Measurements from ENCODE around the gene RAB15.

RAB15 gene

DNA sequence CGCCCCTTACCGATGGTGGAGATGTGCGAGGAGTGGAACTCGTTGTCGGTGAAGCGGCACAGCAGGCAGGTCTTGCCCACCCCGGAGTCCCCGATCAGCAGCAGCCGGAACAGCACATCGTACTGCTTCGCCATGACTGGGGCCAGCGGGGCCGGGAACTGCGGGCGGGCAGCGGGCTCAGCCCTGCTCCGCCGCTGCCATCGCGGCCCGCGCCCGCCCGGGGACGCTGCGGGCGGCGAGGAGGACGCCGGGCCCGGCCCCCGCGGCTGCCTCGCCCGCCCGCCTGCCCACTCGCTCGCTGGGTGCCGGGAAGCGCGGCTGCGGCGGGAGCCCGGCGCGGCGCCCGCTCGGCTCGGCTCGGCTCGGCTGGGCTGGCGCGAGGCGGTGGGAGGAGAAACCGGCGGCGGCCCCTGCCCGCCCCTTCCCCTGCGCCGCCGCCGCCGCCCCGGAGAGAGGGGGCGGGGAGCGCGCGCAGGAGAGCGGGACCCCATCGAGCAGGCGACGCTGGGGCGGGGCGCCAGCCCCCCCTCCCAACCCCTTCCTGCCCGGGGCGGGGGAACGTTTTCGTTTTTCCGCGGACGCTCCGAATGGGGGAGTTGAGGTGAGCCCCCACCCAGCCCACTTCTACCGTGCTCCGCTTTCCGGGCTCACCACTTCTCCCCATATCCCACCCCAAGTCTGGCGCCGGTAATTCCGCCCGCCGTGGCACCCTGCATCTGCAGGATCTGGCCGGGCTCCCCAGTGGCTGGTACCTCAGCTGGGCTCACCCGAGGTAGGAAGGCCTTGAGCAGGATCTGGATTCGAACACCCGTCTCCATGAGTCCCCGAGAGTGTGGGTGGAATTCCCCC, at the start of gene RAB15:
RAB15 (minus strand) TSS at position 394 of the 849 bp plus-strand sequence; CDS start at position 134, 260 bp downstream.
- DNase-seq (ENCODE audit: low read depth, low spot score) = no peak

- DNase-seq (ENCODE audit: low read depth, low spot score) = peak; percentile 15
Measured at GRCh38 chr14:65019944-65020566, 47.9 kb upstream of the RAB15 start.

GRCh38 chr14:65016471-65016870, 44.3 kb upstream of the RAB15 start:
- no peak for DNase-seq (ENCODE audit: low read depth, low spot score)

DNA sequence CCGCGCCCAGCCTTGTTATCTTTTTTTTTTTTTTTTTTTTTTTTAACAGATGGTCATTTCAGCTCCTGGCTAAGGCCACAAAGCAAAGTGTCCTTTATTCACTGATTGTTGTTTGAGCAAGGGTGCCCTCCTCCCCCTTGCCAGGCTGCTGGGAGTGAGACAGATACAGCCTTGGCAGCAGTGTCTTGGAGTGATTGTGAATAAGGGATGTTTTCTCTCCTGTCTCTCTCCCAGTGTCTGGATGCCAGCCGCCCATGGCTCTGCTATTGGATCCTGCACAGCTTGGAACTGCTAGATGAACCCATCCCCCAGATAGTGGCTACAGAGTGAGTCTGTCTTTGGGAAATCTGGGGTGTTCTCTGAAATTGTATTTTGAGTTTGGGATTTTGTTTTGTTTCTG, 43.3 kb upstream of the RAB15 start:
- DNase-seq (ENCODE audit: low read depth, low spot score) = no peak

GRCh38 chr14:65012353-65012752, 40.2 kb upstream of the RAB15 start:
- no peak for DNase-seq (ENCODE audit: low read depth, low spot score)

DNA sequence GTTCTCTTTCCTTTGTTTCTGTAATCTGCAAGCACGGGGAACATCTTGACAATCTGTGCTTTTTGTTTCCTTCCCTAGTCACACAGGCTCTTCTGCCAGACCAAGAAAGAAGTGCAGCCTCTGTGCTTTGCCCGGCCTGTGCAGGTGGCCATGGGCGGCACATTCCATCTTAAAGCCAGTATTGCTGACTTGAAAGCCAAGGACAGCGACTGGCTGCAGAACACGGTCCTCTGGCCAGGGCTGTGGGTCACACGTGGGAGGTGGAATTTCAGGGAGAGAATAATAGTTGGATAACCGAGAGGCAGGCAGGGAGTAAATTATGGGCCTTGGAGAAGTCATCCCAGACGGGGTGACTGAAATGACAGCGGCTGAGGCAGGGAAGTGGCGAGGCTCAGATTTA, 39.4 kb upstream of the RAB15 start:
- DNase-seq (ENCODE audit: low read depth, low spot score) = no peak

DNA sequence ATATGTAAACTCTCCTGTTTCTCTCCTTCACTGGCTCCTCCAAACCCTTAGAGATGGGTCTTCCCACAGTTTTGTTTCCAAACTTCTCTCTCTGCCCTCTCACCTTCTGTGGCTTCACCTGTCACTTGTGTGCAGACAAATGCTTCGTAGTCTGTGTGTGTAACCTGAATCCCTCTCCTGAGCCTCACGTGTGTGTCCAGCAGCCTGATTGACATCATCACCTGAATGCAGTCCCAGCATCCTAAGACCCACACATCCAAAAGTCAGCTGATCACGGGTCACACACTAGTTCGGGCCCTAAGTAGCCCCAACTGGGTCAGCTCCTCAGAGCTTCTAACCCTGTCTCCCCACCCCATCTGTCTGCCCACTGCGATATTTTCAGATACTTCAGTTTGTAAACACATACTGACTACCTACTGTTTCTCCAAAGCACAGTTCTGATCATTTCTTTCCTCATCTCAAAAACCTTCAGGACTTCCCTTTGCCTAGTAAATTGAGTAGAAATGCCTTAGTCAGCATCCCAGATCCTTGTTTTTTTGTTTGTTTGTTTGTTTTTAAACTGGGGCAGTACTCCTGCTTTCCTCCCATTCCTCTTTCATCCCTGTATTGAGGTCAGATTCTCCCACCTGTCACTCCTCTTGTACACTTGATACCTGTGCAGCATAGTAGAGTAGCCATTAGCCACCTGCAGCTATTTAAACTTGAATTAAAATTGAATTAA, 38.2 kb upstream of the RAB15 start:
- no peak for DNase-seq (ENCODE audit: low read depth, low spot score)

GRCh38 chr14:65007202-65007601, 35.1 kb upstream of the RAB15 start:
- no peak for DNase-seq (ENCODE audit: low read depth, low spot score)

- no peak for DNase-seq (ENCODE audit: low read depth, low spot score)
Measured at GRCh38 chr14:65006261-65006721, 34.2 kb upstream of the RAB15 start.

DNA sequence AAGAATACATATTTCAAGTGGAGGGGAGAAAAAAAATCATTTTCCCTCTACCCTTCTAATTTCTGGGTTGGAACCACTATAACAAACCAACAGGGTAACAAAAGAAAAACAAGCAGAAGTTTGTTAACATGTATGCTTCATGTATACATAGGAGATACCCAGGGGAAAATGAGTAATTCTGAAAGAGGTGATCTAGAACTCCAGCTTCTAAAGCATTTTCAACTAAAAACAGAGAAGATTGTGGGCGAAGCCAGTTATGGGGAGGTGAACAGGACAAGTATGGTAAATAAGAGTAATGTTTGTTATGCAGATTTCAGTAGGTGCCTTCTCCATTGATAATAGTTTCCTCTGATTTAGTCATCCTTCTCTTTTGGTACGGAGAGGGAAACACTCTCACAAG, 31.3 kb upstream of the RAB15 start:
- no peak for DNase-seq (ENCODE audit: low read depth, low spot score)

DNA sequence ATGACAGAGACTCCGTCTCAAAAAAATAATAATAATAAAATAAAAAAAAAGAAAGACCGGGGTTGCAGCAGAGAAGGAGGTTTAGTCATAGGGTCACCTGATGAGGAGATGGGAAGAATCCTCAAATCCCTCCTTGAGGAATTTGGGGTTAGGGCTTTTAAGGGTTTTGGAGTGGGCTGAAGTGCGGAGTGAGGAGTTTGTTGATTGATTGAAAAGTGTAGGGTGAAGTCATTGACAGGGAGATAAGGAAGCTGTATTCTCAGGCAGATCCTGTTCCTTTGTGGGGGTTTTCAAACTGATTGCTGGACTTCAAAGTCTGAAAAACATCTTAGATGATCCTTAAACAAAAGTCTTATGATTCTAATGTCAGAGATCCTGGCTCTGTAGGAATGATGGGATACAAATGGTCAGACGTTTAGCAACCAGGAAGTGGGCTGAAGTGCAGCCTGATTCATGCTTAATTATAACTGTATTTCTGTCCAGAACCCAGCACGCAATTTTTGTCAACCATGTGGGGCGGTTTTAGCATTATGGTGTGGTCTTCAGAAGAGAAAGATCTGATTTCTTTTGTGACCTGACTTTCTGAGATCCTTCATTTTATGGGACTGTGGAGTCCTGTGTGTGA, 30.6 kb upstream of the RAB15 start:
- no peak for DNase-seq (ENCODE audit: low read depth, low spot score)

DNA sequence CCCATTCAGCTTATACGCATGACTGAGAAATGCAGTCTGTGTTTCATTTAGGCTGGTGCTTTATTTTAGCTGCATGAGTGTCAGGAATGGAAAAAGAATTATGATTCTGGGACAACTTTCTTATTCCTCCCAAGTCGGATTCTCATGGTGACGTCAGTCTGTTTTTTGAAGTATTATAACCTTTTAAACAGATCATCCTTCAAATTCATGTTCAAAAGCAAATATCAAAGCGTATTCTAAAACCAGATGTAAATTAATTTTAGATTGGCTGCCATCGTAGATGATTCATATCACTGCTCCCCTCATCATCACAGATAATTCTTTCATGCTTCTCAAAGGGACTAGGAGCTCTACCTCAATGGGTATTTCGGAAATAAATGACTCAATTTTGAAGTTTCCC, 29.6 kb upstream of the RAB15 start:
- no peak for DNase-seq (ENCODE audit: low read depth, low spot score)

DNA sequence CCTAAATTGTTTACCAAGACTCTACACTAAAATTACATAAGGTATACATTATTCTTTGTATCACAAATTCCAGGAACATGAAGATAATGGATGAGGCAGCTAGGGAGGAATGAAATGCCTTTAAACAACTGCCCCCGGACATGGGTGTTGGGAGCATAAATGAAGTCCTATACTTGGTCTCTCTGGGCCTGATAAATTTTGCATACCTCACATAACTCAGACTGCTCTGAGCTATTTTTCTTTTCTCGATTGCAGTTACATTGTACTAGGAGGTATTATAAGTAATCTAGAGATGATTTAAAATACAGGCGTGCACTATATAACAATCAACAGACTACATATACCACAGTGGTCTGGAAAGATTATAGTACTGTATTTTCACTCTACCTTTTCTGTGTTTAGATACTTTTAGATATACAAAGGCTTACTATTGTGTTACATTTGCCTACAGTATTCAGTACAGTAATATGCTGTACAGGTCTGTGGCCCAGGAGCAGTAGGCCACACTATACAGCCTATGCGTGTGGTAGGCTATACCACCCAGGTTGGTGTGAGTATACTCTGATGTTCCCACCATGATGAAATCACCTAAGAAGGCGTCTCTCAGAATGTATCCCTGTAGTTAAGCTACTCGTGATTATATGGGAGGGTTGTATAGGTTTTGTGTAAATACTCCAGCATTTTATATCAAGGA, 28.9 kb upstream of the RAB15 start:
- DNase-seq (ENCODE audit: low read depth, low spot score) = no peak

DNA sequence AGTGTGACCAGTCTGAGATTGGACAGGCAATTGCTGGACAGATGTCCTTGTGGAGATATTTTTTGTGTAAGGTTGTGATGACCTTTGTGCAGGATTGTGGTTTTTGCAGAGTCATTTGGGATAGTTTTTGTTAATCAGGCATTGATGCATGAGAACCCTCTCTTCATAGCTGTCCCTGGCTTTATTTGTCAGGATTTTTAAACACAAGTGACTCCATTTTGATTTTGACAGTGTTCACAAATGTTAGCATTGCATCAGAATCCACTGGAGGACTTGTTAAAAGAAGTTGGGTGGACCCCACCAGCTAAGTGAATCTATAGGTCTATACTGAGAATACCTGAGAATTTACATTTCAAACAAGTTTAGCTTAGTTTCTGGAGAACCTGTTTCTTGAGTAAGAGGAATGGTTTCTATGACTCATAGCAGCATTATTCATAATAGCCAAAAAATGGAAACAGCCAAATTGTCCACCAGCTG, 26.4 kb upstream of the RAB15 start:
- DNase-seq (ENCODE audit: low read depth, low spot score) = no peak

DNA sequence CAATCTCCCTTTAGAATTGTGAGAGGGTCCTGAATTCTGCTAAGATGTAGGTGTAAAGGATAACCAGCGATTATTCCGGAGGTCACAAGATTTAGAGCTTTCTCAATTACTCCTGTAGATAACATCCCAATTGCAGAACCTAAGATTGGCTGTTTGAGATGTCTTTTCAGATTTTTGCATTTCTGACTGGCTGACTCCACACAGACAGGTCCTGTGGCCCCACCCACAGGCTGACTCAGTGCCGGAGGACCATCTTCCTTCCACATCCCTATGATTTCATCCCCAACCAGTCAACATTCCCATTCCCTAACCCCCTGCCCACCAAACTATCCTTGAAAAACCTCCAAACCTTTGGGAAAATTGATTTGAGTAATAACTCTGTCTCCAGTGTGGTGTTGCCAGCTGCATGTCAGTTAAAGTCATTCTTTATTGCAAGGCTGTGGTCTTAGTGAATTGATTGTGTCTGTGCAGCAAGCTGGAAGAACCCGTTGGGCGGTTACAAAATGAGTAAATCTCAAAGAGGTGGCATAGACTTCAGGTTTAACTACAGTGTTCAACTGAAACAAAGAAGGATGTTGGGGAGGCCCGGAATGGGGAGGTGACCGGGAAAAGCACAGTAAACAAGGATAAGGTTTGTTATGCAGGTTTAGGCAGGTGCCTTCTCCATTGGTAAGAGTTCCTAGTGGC, 25.1 kb upstream of the RAB15 start:
- no peak for DNase-seq (ENCODE audit: low read depth, low spot score)

DNA sequence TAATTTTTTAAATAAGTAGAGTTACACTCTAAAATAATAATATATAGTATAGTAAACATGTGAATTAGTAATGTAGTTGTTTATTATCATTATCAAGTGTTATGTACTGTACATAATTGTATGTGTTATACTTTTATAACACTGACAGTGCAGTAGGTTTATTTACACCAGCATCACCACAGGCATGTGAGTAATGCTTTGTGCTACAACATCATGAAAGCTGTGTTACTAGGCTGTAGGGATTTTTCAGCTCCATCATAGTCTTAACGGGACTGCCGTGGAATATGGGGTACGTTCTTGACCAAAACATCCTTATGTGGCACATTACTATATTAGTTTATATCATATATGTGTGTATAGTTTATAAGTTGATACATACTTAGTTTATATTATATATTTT, 23.2 kb upstream of the RAB15 start:
- no peak for DNase-seq (ENCODE audit: low read depth, low spot score)

- DNase-seq (ENCODE audit: low read depth, low spot score) = no peak
Measured at GRCh38 chr14:64994540-64994939, 22.4 kb upstream of the RAB15 start.

- no peak for DNase-seq (ENCODE audit: low read depth, low spot score)
Measured at GRCh38 chr14:64993266-64993930, 21.3 kb upstream of the RAB15 start.

GRCh38 chr14:64992328-64992885, 20.3 kb upstream of the RAB15 start:
- no peak for DNase-seq (ENCODE audit: low read depth, low spot score)

- no peak for DNase-seq (ENCODE audit: low read depth, low spot score)
Measured at GRCh38 chr14:64990939-64991338, 18.8 kb upstream of the RAB15 start.

Data from iPS DF 19.7 (cell line).